ENCODE measurements around the gene BPI.
"Not testable (repeated sequence)": the region's sequence is repeated elsewhere in the genome, so short reads cannot be mapped to it uniquely, and the experiment has no call there.

Gene BPI

GRCh38 chr20:38350879-38351775 is 47.2 kb downstream of the BPI start:
- no peaks in the 10 kb centered on the region for H3K36me3 Mint-ChIP-seq

GRCh38 chr20:38353316-38353715 is 49.4 kb downstream of the BPI start:
- Mint-ChIP-seq H3K36me3 (no peaks in the 10 kb centered on the region), H3K4me3 (no peak overlapping the region), H3K27me3 (no peaks in the 10 kb centered on the region), H3K4me1 (peaks cover 3% of the 10 kb centered on the region), H3K27ac (no peak overlapping the region), H3K9me3 (no peaks in the 10 kb centered on the region)

More at GRCh38 chr20:38350879-38351775, 47.2 kb downstream of the BPI start:
- H3K4me1 Mint-ChIP-seq = no peaks in the 10 kb centered on the region
- H3K27ac Mint-ChIP-seq = no peak overlapping the region
- no peaks in the 10 kb centered on the region for H3K27me3 Mint-ChIP-seq
- no peak overlapping the region for H3K4me3 Mint-ChIP-seq
- no peaks in the 10 kb centered on the region for H3K9me3 Mint-ChIP-seq

GRCh38 chr20:38354227-38354626 is 50.3 kb downstream of the BPI start:
- no peak overlapping the region for H3K4me3 Mint-ChIP-seq
- H3K27ac Mint-ChIP-seq = no peak overlapping the region
- no peaks in the 10 kb centered on the region for H3K9me3 Mint-ChIP-seq
- no peaks in the 10 kb centered on the region for H3K36me3 Mint-ChIP-seq
- peaks cover 3% of the 10 kb centered on the region for H3K4me1 Mint-ChIP-seq
- no peaks in the 10 kb centered on the region for H3K27me3 Mint-ChIP-seq

GRCh38 chr20:38355161-38356012 is 51.4 kb downstream of the BPI start:
- H3K9me3 Mint-ChIP-seq = no peaks in the 10 kb centered on the region
- H3K4me1 Mint-ChIP-seq = peaks cover 3% of the 10 kb centered on the region
- H3K27ac Mint-ChIP-seq = peak overlapping the region; percentile 12
- no peaks in the 10 kb centered on the region for H3K36me3 Mint-ChIP-seq
- H3K4me3 Mint-ChIP-seq = no peak overlapping the region
- no peaks in the 10 kb centered on the region for H3K27me3 Mint-ChIP-seq

GRCh38 chr20:38357653-38358207 is 53.8 kb downstream of the BPI start:
- H3K27ac Mint-ChIP-seq = no peak overlapping the region

GRCh38 chr20:38358556-38358955 is 54.6 kb downstream of the BPI start:
- Mint-ChIP-seq H3K4me1 (peaks cover 3% of the 10 kb centered on the region), H3K27me3 (no peaks in the 10 kb centered on the region), H3K9me3 (no peaks in the 10 kb centered on the region), H3K36me3 (no peaks in the 10 kb centered on the region), H3K4me3 (no peak overlapping the region), H3K27ac (no peak overlapping the region)

More at GRCh38 chr20:38357653-38358207, 53.8 kb downstream of the BPI start:
- Mint-ChIP-seq H3K9me3 (no peaks in the 10 kb centered on the region), H3K27me3 (no peaks in the 10 kb centered on the region), H3K4me3 (no peak overlapping the region), H3K4me1 (peaks cover 3% of the 10 kb centered on the region), H3K36me3 (no peaks in the 10 kb centered on the region)

GRCh38 chr20:38363004-38363747 is 59.2 kb downstream of the BPI start:
- H3K36me3 Mint-ChIP-seq = no peaks in the 10 kb centered on the region
- no peaks in the 10 kb centered on the region for H3K9me3 Mint-ChIP-seq
- H3K4me1 Mint-ChIP-seq = no peaks in the 10 kb centered on the region
- no peaks in the 10 kb centered on the region for H3K27me3 Mint-ChIP-seq
- no peak overlapping the region for H3K4me3 Mint-ChIP-seq
- H3K27ac Mint-ChIP-seq = no peak overlapping the region

- Mint-ChIP-seq H3K27ac (no peak overlapping the region), H3K4me1 (no peaks in the 10 kb centered on the region), H3K27me3 (no peaks in the 10 kb centered on the region), H3K36me3 (no peaks in the 10 kb centered on the region), H3K9me3 (no peaks in the 10 kb centered on the region), H3K4me3 (no peak overlapping the region)
Measured at GRCh38 chr20:38369389-38369788, 65.4 kb downstream of the BPI start.

- no peaks in the 10 kb centered on the region for H3K27me3 Mint-ChIP-seq
- no peaks in the 10 kb centered on the region for H3K36me3 Mint-ChIP-seq
- no peak overlapping the region for H3K4me3 Mint-ChIP-seq
- no peaks in the 10 kb centered on the region for H3K4me1 Mint-ChIP-seq
- H3K9me3 Mint-ChIP-seq = no peaks in the 10 kb centered on the region
- H3K27ac Mint-ChIP-seq = no peak overlapping the region
Measured at GRCh38 chr20:38372806-38373205, 68.8 kb downstream of the BPI start.

GRCh38 chr20:38373231-38373867 is 69.4 kb downstream of the BPI start:
- H3K36me3 Mint-ChIP-seq = no peaks in the 10 kb centered on the region
- no peaks in the 10 kb centered on the region for H3K9me3 Mint-ChIP-seq
- no peaks in the 10 kb centered on the region for H3K27me3 Mint-ChIP-seq
- no peak overlapping the region for H3K27ac Mint-ChIP-seq
- no peaks in the 10 kb centered on the region for H3K4me1 Mint-ChIP-seq
- H3K4me3 Mint-ChIP-seq = no peak overlapping the region

GRCh38 chr20:38373898-38374297 is 69.9 kb downstream of the BPI start:
- H3K27ac Mint-ChIP-seq = no peak overlapping the region
- H3K4me3 Mint-ChIP-seq = no peak overlapping the region
- H3K9me3 Mint-ChIP-seq = no peaks in the 10 kb centered on the region
- no peaks in the 10 kb centered on the region for H3K4me1 Mint-ChIP-seq
- no peaks in the 10 kb centered on the region for H3K36me3 Mint-ChIP-seq
- no peaks in the 10 kb centered on the region for H3K27me3 Mint-ChIP-seq

- no peaks in the 10 kb centered on the region for H3K9me3 Mint-ChIP-seq
- H3K4me3 Mint-ChIP-seq = no peak overlapping the region
- H3K4me1 Mint-ChIP-seq = no peaks in the 10 kb centered on the region
- H3K36me3 Mint-ChIP-seq = no peaks in the 10 kb centered on the region
- peaks cover 4% of the 10 kb centered on the region for H3K27me3 Mint-ChIP-seq
- no peak overlapping the region for H3K27ac Mint-ChIP-seq
Measured at GRCh38 chr20:38377039-38377685, 73.2 kb downstream of the BPI start.

- not testable (repeated sequence) for H3K4me1 Mint-ChIP-seq, H3K9me3 Mint-ChIP-seq, H3K36me3 Mint-ChIP-seq, H3K27ac Mint-ChIP-seq, H3K27me3 Mint-ChIP-seq, H3K4me3 Mint-ChIP-seq
Measured at GRCh38 chr20:38377838-38378237, 73.9 kb downstream of the BPI start.

- no peaks in the 10 kb centered on the region for H3K4me1 Mint-ChIP-seq
- no peaks in the 10 kb centered on the region for H3K9me3 Mint-ChIP-seq
- no peak overlapping the region for H3K4me3 Mint-ChIP-seq
- H3K36me3 Mint-ChIP-seq = no peaks in the 10 kb centered on the region
- peaks cover 14% of the 10 kb centered on the region for H3K27me3 Mint-ChIP-seq
- H3K27ac Mint-ChIP-seq = no peak overlapping the region
Measured at GRCh38 chr20:38383147-38383546, 79.2 kb downstream of the BPI start.

Data from activated naive CD4-positive, alpha-beta T cell treated with anti-CD3 and anti-CD28 coated beads, Interleukin-2, amount 50 U/mL, for 24 hours (primary cell).